ENCODE data around the gene P3H4.
A peak's percentile ranks its signal among the peaks of the same experiment; 100 is the strongest.

The P3H4 gene

GRCh38 chr17:41822216-41823140, 10.7 kb upstream of the P3H4 start:
- DNase-seq (ENCODE audit: low read depth in 2 of 2), result no peak

DNA sequence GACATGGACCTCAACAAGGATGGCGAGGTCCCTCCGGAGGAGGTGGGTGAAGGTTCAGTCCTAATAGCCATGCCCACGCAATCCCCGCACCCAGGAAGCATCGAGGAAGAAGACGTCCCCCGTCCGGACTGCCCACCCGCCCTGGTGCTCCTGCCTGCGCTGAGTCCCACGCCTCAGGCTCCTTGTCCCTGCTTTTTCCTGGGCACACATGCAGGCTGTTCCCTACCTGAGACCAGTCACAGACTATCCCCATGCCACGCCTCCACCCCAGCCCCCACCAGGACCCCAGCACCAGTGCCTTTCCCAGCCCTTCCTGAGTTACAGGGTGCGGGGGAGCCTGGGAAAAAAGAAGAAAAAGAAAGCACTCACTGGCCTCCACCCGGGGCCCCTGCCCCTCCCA, 10.0 kb upstream of the P3H4 start:
- DNase-seq (ENCODE audit: low read depth in 2 of 2), result no peak

DNA sequence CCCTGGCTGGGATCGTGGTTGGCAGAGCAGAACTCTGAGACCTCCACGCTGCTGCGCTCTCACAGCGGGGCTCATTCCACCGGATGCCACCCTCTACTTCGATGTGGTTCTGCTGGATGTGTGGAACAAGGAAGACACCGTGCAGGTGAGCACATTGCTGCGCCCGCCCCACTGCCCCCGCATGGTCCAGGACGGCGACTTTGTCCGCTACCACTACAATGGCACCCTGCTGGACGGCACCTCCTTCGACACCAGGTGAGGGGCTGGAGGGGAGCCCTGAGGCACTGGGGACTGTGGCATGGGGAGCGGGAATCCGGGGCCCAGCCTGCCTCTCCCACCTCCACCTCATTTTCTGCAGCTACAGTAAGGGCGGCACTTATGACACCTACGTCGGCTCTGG, 6.3 kb upstream of the P3H4 start:
- no peak for DNase-seq (ENCODE audit: low read depth in 2 of 2)

GRCh38 chr17:41816637-41817320, 5.0 kb upstream of the P3H4 start:
- no peak for DNase-seq (ENCODE audit: low read depth in 2 of 2)

- no peak for DNase-seq (ENCODE audit: low read depth in 2 of 2)
Observed at GRCh38 chr17:41814195-41814594, 2.4 kb upstream of the P3H4 start.

- no peak for DNase-seq (ENCODE audit: low read depth in 2 of 2)
Observed at GRCh38 chr17:41813699-41814124, 2.0 kb upstream of the P3H4 start.

GRCh38 chr17:41813152-41813680, 1.5 kb upstream of the P3H4 start:
- DNase-seq (ENCODE audit: low read depth in 2 of 2), result no peak

GRCh38 chr17:41812381-41813151, 817 bp upstream of the P3H4 start, which contains the start of gene FKBP10:
Gene FKBP10 (plus strand): TSS chr17:41813004. CDS start chr17:41813035, 31 bp downstream.
- peak; percentile 80 to 81 for DNase-seq (ENCODE audit: low read depth in 2 of 2)

- DNase-seq (ENCODE audit: low read depth in 2 of 2), result no peak
Observed at GRCh38 chr17:41810659-41811548, 845 bp downstream of the P3H4 start.

- no peak for DNase-seq (ENCODE audit: low read depth in 2 of 2)
Observed at GRCh38 chr17:41806685-41807445, 4.9 kb downstream of the P3H4 start.

DNA sequence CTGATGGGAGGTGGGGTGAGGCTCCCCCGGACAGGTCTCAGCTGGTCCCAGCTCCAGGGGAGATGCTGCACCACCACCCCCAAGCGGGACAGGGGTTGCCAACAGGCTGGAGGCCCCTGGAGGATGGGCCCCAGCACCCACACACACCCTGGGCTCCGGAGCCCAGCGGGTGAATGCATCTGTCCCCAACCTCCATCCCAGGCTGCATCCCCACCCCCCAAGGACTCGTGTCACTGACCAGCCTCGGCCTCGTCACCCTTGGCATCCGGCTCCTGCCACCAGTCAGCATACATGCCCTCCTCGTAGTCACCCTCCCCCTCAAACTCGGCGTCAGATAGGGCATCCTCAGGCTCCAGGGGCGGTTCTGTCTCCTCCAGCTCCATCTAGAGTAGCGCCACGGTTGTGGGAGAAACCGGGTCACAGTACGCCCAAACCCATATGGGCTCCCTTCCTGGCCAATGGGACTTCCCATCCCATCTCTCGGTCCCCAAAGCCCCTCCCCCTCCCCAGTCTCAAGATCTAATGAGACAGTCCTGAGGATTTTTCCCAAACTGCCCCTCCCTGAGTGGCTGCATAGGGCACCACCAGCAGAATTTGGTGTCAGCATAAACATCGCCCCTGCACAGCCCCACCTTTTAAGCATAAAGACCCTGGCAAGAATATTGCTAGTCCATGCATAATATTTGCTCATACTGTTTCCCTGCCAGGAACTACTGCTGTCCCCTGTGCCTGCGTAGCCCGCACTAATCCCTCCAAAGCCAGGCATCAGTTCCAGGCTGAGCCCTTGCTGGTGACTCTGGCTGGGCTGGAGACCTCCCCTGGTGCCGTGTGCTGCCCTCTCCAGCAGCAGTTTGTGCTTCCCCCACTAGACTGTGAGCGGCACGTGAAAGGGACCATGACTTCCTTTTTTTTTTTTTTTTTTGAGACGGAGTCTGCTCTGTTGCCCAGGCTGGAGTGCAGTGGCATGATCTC, 8.4 kb downstream of the P3H4 start:
- DNase-seq (ENCODE audit: low read depth in 2 of 2), result no peak

DNA sequence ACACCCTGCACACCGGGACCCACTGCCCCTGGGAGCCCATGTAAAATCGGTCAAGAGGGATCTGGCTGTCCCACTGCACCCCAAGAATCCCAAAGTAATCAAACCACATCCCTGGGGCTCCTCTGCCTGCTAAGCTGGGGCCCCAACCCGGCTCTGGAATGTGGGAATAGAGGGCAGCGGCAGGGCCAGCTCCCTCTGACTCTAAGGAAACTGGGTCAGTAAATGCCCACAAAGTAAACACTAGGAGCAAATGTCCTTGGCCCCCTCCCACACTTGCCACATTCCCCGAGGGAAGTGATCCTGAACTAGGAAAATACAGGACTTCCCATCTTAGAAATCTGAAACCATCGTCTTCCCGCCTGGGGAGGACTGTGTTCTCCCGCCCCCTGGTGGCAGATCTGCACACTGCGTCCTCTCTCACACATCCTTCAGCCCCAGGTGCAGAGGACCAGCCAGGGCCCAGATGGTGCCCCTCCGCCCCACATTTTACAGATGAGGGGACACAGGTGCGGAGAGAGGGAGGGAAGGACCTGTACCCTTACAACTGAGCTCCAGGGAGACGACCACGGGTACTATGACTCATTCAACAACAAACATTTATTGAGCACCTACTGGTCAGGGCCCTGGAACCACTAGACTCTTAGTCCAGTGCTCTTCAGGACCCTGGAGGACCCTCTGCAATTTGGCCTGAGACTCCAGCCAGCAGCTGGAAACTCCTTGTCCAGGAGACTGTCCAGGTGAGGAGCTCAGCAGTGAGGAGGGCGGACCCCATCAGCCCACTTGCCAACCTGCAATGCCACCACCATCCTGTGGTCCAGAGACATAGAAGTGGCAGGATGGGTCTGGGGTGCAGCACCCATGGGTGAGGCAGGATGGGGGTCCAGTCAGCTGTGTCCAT, 10.1 kb downstream of the P3H4 start:
- no peak for DNase-seq (ENCODE audit: low read depth in 2 of 2)

GRCh38 chr17:41800601-41801373, 11.0 kb downstream of the P3H4 start:
- DNase-seq (ENCODE audit: low read depth in 2 of 2), result no peak

DNA sequence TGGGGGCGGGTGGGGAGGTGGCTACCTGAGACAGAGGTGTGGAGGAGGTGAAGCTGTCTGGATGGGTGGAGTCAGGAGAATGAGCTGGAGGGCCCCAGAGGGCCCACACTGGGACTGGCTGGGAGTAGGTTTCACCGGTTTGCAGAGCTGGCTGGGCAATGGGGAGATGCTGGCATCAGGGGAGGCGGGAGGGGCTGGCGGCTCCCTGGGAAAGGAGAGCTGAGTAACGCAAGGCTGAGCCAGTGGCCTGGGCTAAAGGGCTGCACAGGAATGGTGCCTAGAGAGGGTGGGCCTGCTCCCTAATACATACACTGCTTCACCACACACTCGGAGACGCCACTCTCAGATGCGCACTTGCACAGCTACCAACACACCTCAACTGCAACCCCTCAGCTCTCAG, 12.4 kb downstream of the P3H4 start:
- DNase-seq (ENCODE audit: low read depth in 2 of 2), result no peak

- DNase-seq (ENCODE audit: low read depth in 2 of 2), result no peak
Observed at GRCh38 chr17:41797377-41797776, 14.4 kb downstream of the P3H4 start.

- DNase-seq (ENCODE audit: low read depth in 2 of 2), result no peak
Observed at GRCh38 chr17:41796121-41796895, 15.4 kb downstream of the P3H4 start.

Data from fibroblast of skin of left biceps (primary cell).